ENCODE measurements around the gene AWAT2.

AWAT2 gene

DNA sequence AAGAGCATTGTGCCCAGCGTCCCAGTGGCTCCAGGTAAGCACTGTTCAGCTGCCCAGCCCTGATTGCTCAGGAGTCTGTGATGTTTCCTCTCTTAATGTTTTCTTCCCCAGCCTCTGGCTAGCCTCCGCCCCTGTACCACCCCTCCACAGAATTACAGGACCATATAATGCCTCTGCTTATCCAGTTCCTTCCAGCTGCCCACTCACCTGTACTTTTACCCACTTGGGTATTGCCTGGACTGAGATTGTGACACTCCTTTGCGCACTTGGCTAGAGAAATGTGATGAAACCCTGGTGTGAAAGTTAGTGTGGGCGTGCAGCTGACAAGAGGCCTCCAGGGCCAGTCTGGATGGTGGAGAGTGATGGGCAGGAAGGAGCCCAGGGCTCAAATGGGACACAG, at the start of gene AWAT2:
AWAT2 (minus strand) TSS at position 14 of the 400 bp plus-strand sequence; CDS start at position 8, 6 bp downstream.
- in situ Hi-C loops (cut with HindIII; ENCODE audit: low sequenced_read_pairs), result no loop called here

DNA sequence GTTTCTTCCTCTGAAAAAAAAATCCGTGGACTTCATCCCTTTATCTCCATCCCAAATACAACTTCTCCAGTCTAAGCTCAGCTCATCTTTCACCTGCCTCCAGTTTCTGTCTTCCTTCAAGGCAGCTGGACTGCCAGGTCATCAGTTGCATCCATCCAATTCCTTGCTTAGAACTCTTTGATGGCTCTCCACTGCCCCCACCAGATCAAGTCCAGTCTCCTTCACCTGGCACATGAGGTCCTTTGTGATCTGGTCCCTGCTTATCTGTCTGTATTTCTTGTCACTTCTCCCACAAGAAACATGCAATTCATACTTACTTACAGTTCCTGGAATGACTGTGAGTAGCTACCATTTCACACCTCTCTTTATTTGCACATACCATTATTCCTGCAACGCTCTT, 46.3 kb upstream of the AWAT2 start:
- in situ Hi-C loops (cut with HindIII; ENCODE audit: low sequenced_read_pairs), result no loop called here

- in situ Hi-C loops (cut with HindIII; ENCODE audit: low sequenced_read_pairs), result no loop called here
These were observed 42.5 kb upstream of the AWAT2 start for GRCh38 chrX:70092247-70092646.

- in situ Hi-C loops (cut with HindIII; ENCODE audit: low sequenced_read_pairs), result no loop called here
These were observed 40.0 kb upstream of the AWAT2 start for GRCh38 chrX:70089604-70090297.

DNA sequence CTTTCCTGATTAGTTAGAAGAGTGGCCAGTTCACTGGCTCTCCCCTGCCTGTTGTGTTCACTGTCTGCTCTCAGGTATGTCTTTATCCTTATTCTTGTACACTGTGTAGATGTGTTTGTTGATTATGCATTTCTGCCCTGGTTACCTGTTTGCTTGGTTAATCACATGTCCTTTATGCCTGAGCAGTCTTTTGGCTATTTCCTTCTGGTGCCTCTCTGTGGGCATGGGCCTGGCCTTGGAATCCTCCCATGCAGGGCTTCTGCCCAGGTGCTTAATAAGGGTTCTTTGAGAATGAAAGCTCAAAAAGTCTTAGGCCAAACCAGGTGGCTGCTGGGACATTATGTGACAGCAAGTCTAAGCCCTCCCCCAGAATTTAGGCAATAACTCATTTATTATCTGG, 39.0 kb upstream of the AWAT2 start:
- in situ Hi-C loops (cut with HindIII; ENCODE audit: low sequenced_read_pairs), result no loop called here

- in situ Hi-C loops (cut with HindIII; ENCODE audit: low sequenced_read_pairs), result no loop called here
These were observed 38.3 kb upstream of the AWAT2 start for GRCh38 chrX:70087857-70088630.

GRCh38 chrX:70084592-70085240, 35.0 kb upstream of the AWAT2 start:
- in situ Hi-C loops (cut with HindIII; ENCODE audit: low sequenced_read_pairs), result no loop called here

- in situ Hi-C loops (cut with HindIII; ENCODE audit: low sequenced_read_pairs), result no loop called here
These were observed 33.0 kb upstream of the AWAT2 start for GRCh38 chrX:70082723-70083122.

DNA sequence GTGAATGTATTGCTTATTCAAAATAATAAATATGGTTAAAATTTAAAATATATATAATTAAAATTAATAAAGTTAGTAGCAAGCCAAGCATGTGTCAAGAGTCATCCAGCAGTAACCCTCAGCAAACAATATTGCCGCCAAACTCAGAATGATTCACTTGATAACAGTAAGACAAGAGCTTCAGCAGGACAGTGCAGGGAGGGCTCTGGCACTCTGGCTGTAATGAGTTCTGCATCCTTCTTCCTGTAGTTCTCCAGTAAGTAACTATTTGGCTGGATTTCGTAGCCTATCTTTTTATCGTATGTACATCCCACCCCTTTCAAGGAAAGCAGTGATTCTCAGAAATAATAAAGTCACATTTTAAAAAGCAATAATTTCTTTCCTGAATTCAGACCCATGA, 30.1 kb upstream of the AWAT2 start:
- in situ Hi-C loops (cut with HindIII; ENCODE audit: low sequenced_read_pairs), result no loop called here

DNA sequence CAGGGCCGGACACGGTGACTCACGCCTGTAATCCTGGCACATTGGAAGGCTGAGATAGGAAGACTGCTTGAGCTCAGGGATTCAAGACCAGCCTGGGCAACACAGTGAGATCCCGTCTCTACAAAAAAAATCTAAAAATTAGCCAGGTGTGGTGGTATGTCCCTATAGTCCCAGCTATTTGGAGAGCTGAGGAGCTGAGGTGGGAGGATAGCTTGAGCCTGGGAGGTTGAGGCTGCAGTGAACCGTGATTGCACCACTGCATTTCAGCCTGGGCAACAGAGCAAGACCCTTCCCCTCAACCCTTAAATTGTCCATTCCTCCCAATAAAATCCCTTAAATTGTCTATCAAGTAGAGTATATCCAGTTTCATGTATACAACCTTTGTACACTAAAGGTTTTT, 29.6 kb upstream of the AWAT2 start:
- in situ Hi-C loops (cut with HindIII; ENCODE audit: low sequenced_read_pairs), result no loop called here

DNA sequence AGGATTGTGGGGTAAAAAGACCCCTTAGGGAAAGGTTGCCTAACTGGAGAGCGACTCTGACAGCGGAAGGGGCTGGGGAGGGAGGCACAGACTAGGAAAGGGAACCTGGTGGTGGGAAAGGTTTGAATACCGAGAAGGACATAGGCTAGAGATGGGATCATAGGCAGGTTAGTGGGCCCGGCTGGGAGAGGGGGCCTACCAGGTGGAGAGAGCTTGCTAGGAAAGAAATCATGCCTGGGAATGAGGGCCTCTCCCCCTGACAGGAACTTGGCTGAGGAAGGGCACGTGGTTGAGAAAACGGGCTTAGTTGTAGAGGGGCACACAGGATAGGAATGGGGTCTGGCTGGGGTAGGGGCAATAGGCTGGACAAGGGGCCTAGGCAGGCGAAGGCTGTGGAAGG, 16.9 kb upstream of the AWAT2 start:
- in situ Hi-C loops (cut with HindIII; ENCODE audit: low sequenced_read_pairs), result no loop called here

DNA sequence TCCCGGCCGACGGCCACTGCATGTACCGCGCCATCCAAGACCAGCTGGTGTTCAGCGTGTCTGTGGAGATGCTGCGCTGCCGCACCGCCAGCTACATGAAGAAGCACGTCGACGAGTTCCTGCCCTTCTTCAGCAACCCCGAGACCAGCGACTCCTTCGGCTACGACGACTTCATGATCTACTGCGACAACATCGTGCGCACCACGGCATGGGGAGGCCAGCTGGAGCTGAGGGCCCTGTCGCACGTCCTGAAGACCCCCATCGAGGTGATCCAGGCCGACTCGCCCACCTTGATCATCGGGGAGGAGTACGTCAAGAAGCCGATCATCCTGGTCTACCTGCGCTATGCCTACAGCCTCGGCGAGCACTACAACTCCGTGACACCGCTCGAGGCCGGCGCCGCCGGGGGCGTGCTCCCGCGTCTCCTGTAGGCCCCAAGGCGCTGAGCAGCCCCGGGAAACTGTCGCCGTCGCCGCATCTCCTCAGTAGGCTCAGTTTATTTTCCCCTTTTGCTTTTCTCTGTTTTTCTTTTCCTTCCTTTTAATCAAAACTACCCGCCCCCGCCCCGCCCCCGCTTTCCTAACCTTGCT, 13.3 kb upstream of the AWAT2 start:
- in situ Hi-C loops (cut with HindIII; ENCODE audit: low sequenced_read_pairs), result no loop called here

- in situ Hi-C loops (cut with HindIII; ENCODE audit: low sequenced_read_pairs), result no loop called here
These were observed 12.3 kb upstream of the AWAT2 start, which contains the start of gene OTUD6A for GRCh38 chrX:70062076-70062475. OTUD6A (plus strand) TSS chrX:70062457; CDS start chrX:70062525, 68 bp downstream.

- in situ Hi-C loops (cut with HindIII; ENCODE audit: low sequenced_read_pairs), result no loop called here
These were observed 4.7 kb upstream of the AWAT2 start for GRCh38 chrX:70054391-70054790.

- in situ Hi-C loops (cut with HindIII; ENCODE audit: low sequenced_read_pairs), result no loop called here
These were observed 3.3 kb upstream of the AWAT2 start for GRCh38 chrX:70052895-70053615.

- in situ Hi-C loops (cut with HindIII; ENCODE audit: low sequenced_read_pairs), result no loop called here
These were observed 332 bp downstream of the AWAT2 start for GRCh38 chrX:70049406-70049805.

DNA sequence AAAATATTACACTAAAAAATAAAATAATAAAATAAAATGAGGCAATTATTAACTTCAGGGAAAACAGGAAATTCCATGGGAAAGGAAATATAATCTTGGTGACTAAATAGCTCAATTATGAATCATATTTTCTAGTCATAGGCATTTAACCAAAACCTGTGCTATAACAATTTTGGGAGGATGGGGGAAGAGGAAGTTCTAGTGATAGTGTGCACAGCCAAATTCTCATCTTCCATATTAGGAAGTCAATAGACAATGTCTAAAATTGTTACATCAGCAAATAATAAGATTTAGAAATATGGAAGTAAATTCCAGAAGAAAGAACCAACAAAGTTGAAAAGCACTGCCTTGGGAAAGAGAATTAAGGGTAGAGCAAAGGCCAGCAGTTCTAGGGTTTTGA, 2.8 kb downstream of the AWAT2 start:
- in situ Hi-C loops (cut with HindIII; ENCODE audit: low sequenced_read_pairs), result no loop called here

DNA sequence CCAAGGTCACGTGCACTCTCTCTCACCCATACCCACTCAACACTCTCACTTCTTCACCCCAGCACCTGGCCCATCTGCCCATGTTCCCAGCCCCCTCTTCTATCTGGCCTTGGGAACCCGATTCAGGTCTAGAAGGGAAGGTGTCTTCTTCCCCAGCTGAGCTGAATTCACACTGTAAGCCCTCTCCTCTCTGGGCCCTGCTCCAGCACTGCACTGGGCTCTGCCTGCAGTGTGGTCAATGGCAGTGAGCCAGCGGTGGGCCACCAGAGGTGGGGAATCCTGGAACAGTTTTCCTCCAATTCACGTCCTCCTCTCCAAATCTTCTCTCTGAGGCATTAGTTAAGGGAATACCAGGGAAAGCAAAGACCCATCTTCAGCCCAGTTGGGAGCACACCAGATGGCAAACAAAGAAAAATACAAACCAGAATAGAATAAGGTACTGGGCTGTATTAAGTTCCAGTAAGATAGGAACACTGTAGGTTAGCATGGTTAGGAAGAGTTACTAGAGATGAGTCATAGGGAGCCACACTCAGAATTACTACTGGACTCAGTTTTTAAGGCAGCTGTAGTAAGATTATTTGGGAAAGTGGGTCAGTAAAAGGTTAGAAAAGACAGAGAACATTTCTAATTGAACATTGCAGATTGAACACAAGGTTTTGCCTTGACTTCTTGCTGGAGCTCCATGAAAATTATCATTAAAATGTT, 5.0 kb downstream of the AWAT2 start:
- in situ Hi-C loops (cut with HindIII; ENCODE audit: low sequenced_read_pairs), result no loop called here

DNA sequence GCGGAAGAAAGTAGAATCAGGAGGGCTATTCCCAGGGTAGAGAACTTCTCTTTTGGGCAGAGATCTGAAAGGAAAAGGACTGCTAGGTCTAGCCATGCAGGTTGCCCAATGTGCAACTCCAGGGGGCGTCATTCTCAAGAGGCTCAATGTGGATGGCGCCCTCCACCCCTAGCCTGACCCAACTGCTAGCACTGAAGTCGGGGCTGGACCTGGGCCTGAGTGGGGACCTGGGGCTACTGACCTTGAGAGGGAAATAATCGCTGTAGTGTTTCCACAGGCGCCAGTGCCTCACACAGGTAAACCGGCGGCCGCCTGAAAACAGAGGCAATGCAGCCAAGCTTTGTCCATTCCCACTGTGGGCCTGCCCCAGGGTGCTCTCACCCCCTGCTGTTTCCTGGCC, 6.1 kb downstream of the AWAT2 start:
- in situ Hi-C loops (cut with HindIII; ENCODE audit: low sequenced_read_pairs), result no loop called here
